IMR-90 (cell line): ENCODE measurements around the gene SIK3. TPM values are rescaled to one million over a fixed set of nuclear protein-coding genes. Genes with fewer than 3 reads are reported as not detected.

Experiments
- ATAC-seq: fragments of 200-7000 bp; cut with Tn5 transposase; 2 replicates; pipeline ENCODE4 v1.9.1; 2020; ENCODE audit warnings: low read depth, mild to moderate bottlenecking, moderate library complexity
- BruUV-seq: library from RNA; stranded (reverse); fragments of 400-500 nt; replicated peaks from 2 replicates; lab custom pipeline; 2021; lab: Mats Ljungman, UMichigan
- CTCF ChIA-PET: fragments of 300-600 bp; formaldehyde crosslinking; extraction: SDS; loops from one replicate; lab custom pipeline; 2021; ENCODE audit warnings: antibody characterized with exemption; lab: Yijun Ruan, JAX
- POLR2A ChIA-PET: fragments of 300-600 bp; sonication (Branson Sonifier 250); formaldehyde crosslinking; loops from one replicate; lab custom pipeline; 2022; ENCODE audit warnings: antibody characterized with exemption; ENCODE audit not compliant: unreplicated experiment; lab: Charles Lee
- DNase-seq: peaks from one replicate; pipeline ENCODE4 v3.0.0; 2013
- H2AFZ ChIP-seq: replicated peaks from 2 replicates; pipeline ENCODE3; 2013; ENCODE audit warnings: low read length, mild to moderate bottlenecking; ENCODE audit not compliant: poor library complexity
- H2AK5ac ChIP-seq: 2 replicates; pipeline ENCODE4 v1.6.1; 2013; ENCODE audit warnings: low read depth, low read length, inconsistent platforms
- H2AK9ac ChIP-seq: replicated peaks from 2 replicates; pipeline ENCODE3; 2013; ENCODE audit warnings: mild to moderate bottlenecking, low read depth, low read length, moderate library complexity; ENCODE audit not compliant: poor library complexity
- H2BK120ac ChIP-seq: 2 replicates; pipeline ENCODE4 v1.6.1; 2013; ENCODE audit warnings: low read depth, low read length, inconsistent platforms
- H2BK15ac ChIP-seq: 3 replicates; pipeline ENCODE4 v1.6.1; 2013; ENCODE audit warnings: low read depth, low read length, inconsistent platforms
- H2BK20ac ChIP-seq: 2 replicates; pipeline ENCODE4 v1.6.1; 2013; ENCODE audit warnings: low read depth, mild to moderate bottlenecking, inconsistent platforms, low read length, moderate library complexity
- H2BK5ac ChIP-seq: 2 replicates; pipeline ENCODE4 v1.6.1; 2013; ENCODE audit warnings: mild to moderate bottlenecking, low read depth, low read length, inconsistent platforms; ENCODE audit not compliant: poor library complexity, severe bottlenecking
- H3K14ac ChIP-seq: replicated peaks from 2 replicates; pipeline ENCODE4 v1.6.1; 2013; ENCODE audit warnings: low read depth, low read length, inconsistent platforms
- H3K18ac ChIP-seq: 2 replicates; pipeline ENCODE4 v1.6.1; 2013; ENCODE audit warnings: low read depth, low read length, control low read depth
- H3K23ac ChIP-seq: 2 replicates; pipeline ENCODE4 v1.6.1; 2013; ENCODE audit warnings: low read depth, low read length, inconsistent platforms
- H3K27ac ChIP-seq: 2 replicates; pipeline ENCODE4 v1.5.1; 2013; ENCODE audit warnings: mild to moderate bottlenecking, control low read depth, low read length; ENCODE audit not compliant: insufficient read depth
- H3K27me3 ChIP-seq: 2 replicates; pipeline ENCODE4 v1.6.1; 2013; ENCODE audit warnings: low read length; ENCODE audit not compliant: control insufficient read depth, insufficient read depth
- H3K36me3 ChIP-seq: 2 replicates; pipeline ENCODE4 v1.6.1; 2013; ENCODE audit warnings: low read length, mixed read lengths; ENCODE audit not compliant: control insufficient read depth, insufficient read depth
- H3K4ac ChIP-seq: 2 replicates; pipeline ENCODE4 v1.6.1; 2013; ENCODE audit warnings: low read depth, low read length, inconsistent platforms
- H3K4me1 ChIP-seq: 2 replicates; pipeline ENCODE4 v1.6.1; 2013; ENCODE audit warnings: low read length, mixed read lengths; ENCODE audit not compliant: control insufficient read depth, insufficient read depth
- H3K4me2 ChIP-seq: 2 replicates; pipeline ENCODE4 v1.6.1; 2013; ENCODE audit warnings: low read depth, mild to moderate bottlenecking, control low read depth, low read length, moderate library complexity
- H3K4me3 ChIP-seq: 2 replicates; pipeline ENCODE4 v1.5.1; 2013; ENCODE audit warnings: low read depth, mild to moderate bottlenecking, control low read depth, low read length, moderate library complexity; ENCODE audit not compliant: insufficient read depth
- H3K56ac ChIP-seq: 2 replicates; pipeline ENCODE4 v1.6.1; 2013; ENCODE audit warnings: low read length, inconsistent platforms; ENCODE audit not compliant: insufficient read depth; ENCODE audit errors: extremely low read depth
- H3K79me1 ChIP-seq, 2 experiments: 2 replicates each; pipeline ENCODE4 v1.6.1; 2013; ENCODE audit warnings: low read length in 2 of 2, inconsistent platforms in 1 of 2, low read depth in 1 of 2
- H3K9ac ChIP-seq: 2 replicates; pipeline ENCODE4 v1.6.1; 2013; ENCODE audit warnings: low read depth, low read length, control low read depth
- H3K9me1 ChIP-seq: 2 replicates; pipeline ENCODE4 v1.6.1; 2013; ENCODE audit warnings: low read length, inconsistent platforms; ENCODE audit not compliant: insufficient read depth
- H3K9me3 ChIP-seq: 2 replicates; pipeline ENCODE4 v1.6.1; 2013; ENCODE audit warnings: low read length; ENCODE audit not compliant: control insufficient read depth, insufficient read depth
- H4K20me1 ChIP-seq: 2 replicates; pipeline ENCODE4 v1.6.1; 2013; ENCODE audit warnings: low read length, inconsistent platforms; ENCODE audit not compliant: insufficient read depth
- H4K5ac ChIP-seq: 2 replicates; pipeline ENCODE4 v1.6.1; 2013; ENCODE audit warnings: mild to moderate bottlenecking, low read depth, low read length, control low read depth
- H4K8ac ChIP-seq, 2 experiments: 2 replicates each; pipeline ENCODE4 v1.6.1; 2013; ENCODE audit warnings: low read depth in 2 of 2, low read length in 2 of 2, control low read depth in 1 of 2, inconsistent platforms in 1 of 2
- H4K91ac ChIP-seq: 2 replicates; pipeline ENCODE4 v1.6.1; 2013; ENCODE audit warnings: low read depth, low read length, inconsistent platforms; ENCODE audit not compliant: insufficient read depth
- BHLHE40 ChIP-seq: fragments of 150-350 bp; IDR thresholded peaks from 2 replicates; pipeline ENCODE4 v1.6.1; 2016; ENCODE audit warnings: mild to moderate bottlenecking, low read depth, low read length
- CEBPB ChIP-seq: IDR thresholded peaks from 2 replicates; pipeline ENCODE4 v1.6.1; 2012; ENCODE audit warnings: low read depth, low read length, improper control_type of control experiment
- FOS ChIP-seq: fragments of 150-350 bp; IDR thresholded peaks from 2 replicates; pipeline ENCODE4 v1.6.1; 2016; ENCODE audit warnings: low read depth, low read length
- MAFK ChIP-seq: IDR thresholded peaks from 2 replicates; pipeline ENCODE4 v1.6.1; 2012; ENCODE audit warnings: low read depth, low read length, improper control_type of control experiment
- MXI1 ChIP-seq: IDR thresholded peaks from 2 replicates; pipeline ENCODE4 v1.6.1; 2012; ENCODE audit warnings: low read depth, mild to moderate bottlenecking, low read length, moderate library complexity, borderline replicate concordance
- POLR2A ChIP-seq: IDR thresholded peaks from 2 replicates; pipeline ENCODE4 v1.6.1; 2012; ENCODE audit warnings: mild to moderate bottlenecking, low read depth, low read length
- RAD21 ChIP-seq: IDR thresholded peaks from 2 replicates; pipeline ENCODE4 v1.6.1; 2012; ENCODE audit warnings: low read length, improper control_type of control experiment
- RCOR1 ChIP-seq: IDR thresholded peaks from 2 replicates; pipeline ENCODE4 v1.6.1; 2012; ENCODE audit warnings: mild to moderate bottlenecking, low read length, improper control_type of control experiment; ENCODE audit not compliant: insufficient replicate concordance
- RFX5 ChIP-seq: IDR thresholded peaks from 2 replicates; pipeline ENCODE4 v1.8.0; 2012; ENCODE audit warnings: low read depth, mild to moderate bottlenecking, low read length, moderate library complexity
- SMC3 ChIP-seq: fragments of 150-350 bp; IDR thresholded peaks from 2 replicates; pipeline ENCODE4 v1.6.1; 2016; ENCODE audit warnings: low read depth, mild to moderate bottlenecking, antibody characterized with exemption, low read length, moderate library complexity
- USF2 ChIP-seq: fragments of 150-350 bp; IDR thresholded peaks from 2 replicates; pipeline ENCODE4 v1.6.1; 2017; ENCODE audit warnings: mild to moderate bottlenecking, antibody characterized with exemption, low read length, low read depth
- WGBS, 2 experiments: methylation state at CpG; one replicate each; pipeline versions ENCODE4 v1.1.5 to v1.1.7; 2013; ENCODE audit warnings: missing lambda C conversion rate in 2 of 2; ENCODE audit not compliant: insufficient read length in 1 of 2; ENCODE audit errors: extremely low coverage in 2 of 2; 5-methylcytosine and 5-hydroxymethylcytosine counted together
- dilution Hi-C: fragments of 300-500 bp; cut with HindIII; formaldehyde crosslinking; loops from one replicate; pipeline ENCODE4 v1.14.3; 2018; ENCODE audit warnings: low sequenced_read_pairs; ENCODE audit not compliant: unreplicated experiment
- in situ Hi-C: fragments of 300-500 bp; cut with MboI; formaldehyde crosslinking; loops from 3 replicates; pipeline ENCODE4 v1.14.3; 2019; ENCODE audit warnings: low sequenced_read_pairs, inconsistent platforms, mixed read lengths
- intact Hi-C: fragments of 100-400 bp; cut with micrococcal nuclease; formaldehyde crosslinking; loops from 2 replicates; pipeline ENCODE4 v1.10.0; 2022
- polyA plus RNA-seq, 3 experiments: library from polyadenylated mRNA; depleted of rRNA; stranded (reverse); fragments of >200 nt; gene quantifications; 2 replicates each; pipeline ENCODE4 v1.2.3, GENCODE V29; 2012; ENCODE audit warnings: low replicate concordance in 1 of 3
- total RNA-seq: library from RNA; depleted of rRNA; stranded (reverse); fragments of >200 nt; gene quantifications from 2 replicates; pipeline ENCODE4 v1.2.3, GENCODE V29; 2012

SIK3 gene
- total and polyA plus RNA-seq, 2 of the 4 experiments (the other 2 are of a cell fraction) = 8.2 to 9.1 TPM

- no peak overlapping the region for H2AK5ac ChIP-seq
- H3K27ac ChIP-seq = no peak overlapping the region
- no peak overlapping the region for H4K5ac ChIP-seq
- H3K56ac ChIP-seq = no peak overlapping the region
- no peaks in the 10 kb centered on the region for H3K9me1 ChIP-seq
- no peak overlapping the region for H2BK20ac ChIP-seq
- ChIA-PET CTCF (no interaction called here), POLR2A (no interaction called here)
- H3K27me3 ChIP-seq = no peaks in the 10 kb centered on the region
- H4K91ac ChIP-seq = no peak overlapping the region
- BruUV-seq = no TSS peak
- H3K23ac ChIP-seq = no peak overlapping the region; the same call in 1 of the 2 replicates
- H3K4me3 ChIP-seq = no peak overlapping the region
- no peaks in the 10 kb centered on the region for H3K36me3 ChIP-seq
- no peak overlapping the region for H4K8ac ChIP-seq
- intact Hi-C loops = no loop called here
- no peak overlapping the region for H2AFZ ChIP-seq
- no peak overlapping the region for H3K14ac ChIP-seq
- DNase-seq = no peak
- no peak overlapping the region for H3K9ac ChIP-seq
- H4K20me1 ChIP-seq = peaks cover 6% of the 10 kb centered on the region; the same call in 1 of the 2 replicates
- dilution Hi-C loops = no loop called here
- no peak overlapping the region for H3K18ac ChIP-seq
- no CpG with 5 or more reads among the region's 7 CpGs for WGBS, 2 experiments
- no peak for TF ChIP-seq FOS
- TF ChIP-seq RCOR1 = no peak
- TF ChIP-seq MXI1 = no peak
- TF ChIP-seq CEBPB = no peak
- no peak for TF ChIP-seq USF2
- TF ChIP-seq BHLHE40 = no peak
- no peak for TF ChIP-seq MAFK
- no peak for TF ChIP-seq RFX5
- TF ChIP-seq SMC3 = no peak
- no peak for TF ChIP-seq POLR2A
- no peak for TF ChIP-seq RAD21
- H2AK9ac ChIP-seq = no peak overlapping the region
- H3K79me1 ChIP-seq = peaks cover 21 to 49% of the 10 kb centered on the region in 2 experiments
- H3K4me2 ChIP-seq = no peak overlapping the region
- H2BK15ac ChIP-seq = no peak overlapping the region
- H3K9me3 ChIP-seq = no peaks in the 10 kb centered on the region
- in situ Hi-C loops = no loop called here
- H3K4me1 ChIP-seq = no peaks in the 10 kb centered on the region
- no peak overlapping the region for H3K4ac ChIP-seq
- ATAC-seq = no peak
- H2BK120ac ChIP-seq = no peak overlapping the region
- no peak overlapping the region for H2BK5ac ChIP-seq
Observed at GRCh38 chr11:117019871-117020270, 78.4 kb downstream of the SIK3 start.
